SK-N-SH treated with all-trans-retinoic acid at 6 μM for 48 hours (cell line): ENCODE measurements around the gene ADAMTSL1.

Source experiments
- ATAC-seq: fragments of 200-7000 bp; cut with Tn5 transposase; 3 replicates; pipeline ENCODE4 v1.9.1; 2020; ENCODE audit warnings: mild to moderate bottlenecking, moderate library complexity
- CREB5 ChIP-seq: fragments of 250-450 bp; sonication (Bioruptor Pico); IDR thresholded peaks from 2 replicates; pipeline ENCODE4 v1.5.1; 2020; ENCODE audit warnings: low read depth, mild to moderate bottlenecking, moderate library complexity
- CSDC2 ChIP-seq: fragments of 250-450 bp; sonication (Bioruptor Pico); IDR thresholded peaks from 2 replicates; pipeline ENCODE4 v1.5.0; 2020; ENCODE audit warnings: mild to moderate bottlenecking, moderate library complexity
- CSRNP3 ChIP-seq: fragments of 250-450 bp; sonication (Bioruptor Pico); IDR thresholded peaks from 2 replicates; pipeline ENCODE4 v1.5.1; 2021; ENCODE audit warnings: mild to moderate bottlenecking, moderate library complexity
- ESRRG ChIP-seq: fragments of 250-450 bp; sonication (Bioruptor Pico); IDR thresholded peaks from 2 replicates; pipeline ENCODE4 v1.6.1; 2021; ENCODE audit warnings: mild to moderate bottlenecking
- GLIS3 ChIP-seq: fragments of 250-450 bp; sonication (Bioruptor Pico); IDR thresholded peaks from 2 replicates; pipeline ENCODE4 v1.5.0; 2020; ENCODE audit warnings: mild to moderate bottlenecking, moderate library complexity
- ISL1 ChIP-seq: fragments of 250-450 bp; sonication (Bioruptor Pico); IDR thresholded peaks from 2 replicates; pipeline ENCODE4 v2.1.2; 2022; ENCODE audit warnings: mild to moderate bottlenecking, moderate library complexity
- OSR1 ChIP-seq: fragments of 250-450 bp; sonication (Bioruptor Pico); IDR thresholded peaks from 2 replicates; pipeline ENCODE4 v1.8.0; 2022; ENCODE audit warnings: moderate library complexity, mild to moderate bottlenecking, inconsistent platforms
- PATZ1 ChIP-seq: fragments of 250-450 bp; sonication (Bioruptor Pico); IDR thresholded peaks from 2 replicates; pipeline ENCODE4 v1.8.0; 2020; ENCODE audit warnings: mild to moderate bottlenecking, moderate library complexity, borderline replicate concordance
- POU6F1 ChIP-seq: fragments of 250-450 bp; sonication (Bioruptor Pico); IDR thresholded peaks from 2 replicates; pipeline ENCODE4 v1.8.0; 2021; ENCODE audit warnings: low read depth, mild to moderate bottlenecking, moderate library complexity, borderline replicate concordance
- RARB ChIP-seq: fragments of 250-450 bp; sonication (Bioruptor Pico); IDR thresholded peaks from 2 replicates; pipeline ENCODE4 v1.8.0; 2021; ENCODE audit warnings: mild to moderate bottlenecking, moderate library complexity
- SNAI2 ChIP-seq: fragments of 250-450 bp; sonication (Bioruptor Pico); IDR thresholded peaks from 2 replicates; pipeline ENCODE4 v1.5.0; 2020; ENCODE audit warnings: mild to moderate bottlenecking, moderate library complexity
- TCF4 ChIP-seq: fragments of 250-450 bp; sonication (Bioruptor Pico); IDR thresholded peaks from 2 replicates; pipeline ENCODE4 v1.8.0; 2021; ENCODE audit warnings: mild to moderate bottlenecking, moderate library complexity, borderline replicate concordance
- TOX ChIP-seq: fragments of 250-450 bp; sonication (Bioruptor Pico); IDR thresholded peaks from 2 replicates; pipeline ENCODE4 v1.8.0; 2021; ENCODE audit warnings: mild to moderate bottlenecking, moderate library complexity, borderline replicate concordance
- ZFP3 ChIP-seq: fragments of 250-450 bp; sonication (Bioruptor Pico); IDR thresholded peaks from 2 replicates; pipeline ENCODE4 v1.5.0; 2020; ENCODE audit warnings: mild to moderate bottlenecking, moderate library complexity
- ZFP30 ChIP-seq: fragments of 450-650 bp; formaldehyde crosslinking; IDR thresholded peaks from 2 replicates; pipeline ENCODE4 v1.5.0; 2022; ENCODE audit warnings: mild to moderate bottlenecking, moderate library complexity
- ZNF565 ChIP-seq: fragments of 450-650 bp; formaldehyde crosslinking; conservative IDR thresholded peaks from 2 replicates; pipeline ENCODE4 v1.5.0; 2020; ENCODE audit warnings: low read depth, mild to moderate bottlenecking, moderate library complexity
- ZNF70 ChIP-seq: fragments of 450-650 bp; formaldehyde crosslinking; IDR thresholded peaks from 2 replicates; pipeline ENCODE4 v1.5.0; 2020; ENCODE audit warnings: mild to moderate bottlenecking, moderate library complexity

Gene ADAMTSL1

GRCh38 chr9:18683851-18684250 is 209.9 kb downstream of the ADAMTSL1 start:
- TF ChIP-seq PATZ1 (no peak), ZNF70 (CRISPR knock-in tag) (no peak), ESRRG (CRISPR knock-in tag) (no peak), CSRNP3 (CRISPR knock-in tag) (no peak), GLIS3 (CRISPR knock-in tag) (no peak), CSDC2 (no peak), CREB5 (CRISPR knock-in tag) (no peak), OSR1 (CRISPR knock-in tag) (no peak), POU6F1 (CRISPR knock-in tag) (no peak), TOX (no peak), TCF4 (CRISPR knock-in tag) (no peak), ZNF565 (CRISPR knock-in tag) (no peak), SNAI2 (no peak), ZFP30 (CRISPR knock-in tag) (no peak), ISL1 (CRISPR knock-in tag) (no peak)
- TF ChIP-seq, all 23 proteins: peak for 0
- ATAC-seq: no peak

GRCh38 chr9:18684593-18685317 is 210.8 kb downstream of the ADAMTSL1 start:
- ATAC-seq: no peak
- no peak for TF ChIP-seq CSDC2
- TF ChIP-seq RARB (CRISPR knock-in tag): no peak
- TF ChIP-seq ZFP30 (CRISPR knock-in tag): no peak
- TF ChIP-seq TOX: no peak
- no peak for TF ChIP-seq POU6F1 (CRISPR knock-in tag)
- no peak for TF ChIP-seq ZFP3 (CRISPR knock-in tag)
- TF ChIP-seq OSR1 (CRISPR knock-in tag): no peak

- TF ChIP-seq ISL1 (CRISPR knock-in tag) (no peak), ZNF565 (CRISPR knock-in tag) (no peak), RARB (CRISPR knock-in tag) (no peak), ESRRG (CRISPR knock-in tag) (no peak), ZFP3 (CRISPR knock-in tag) (no peak), TOX (no peak), OSR1 (CRISPR knock-in tag) (no peak), ZNF70 (CRISPR knock-in tag) (no peak), CSRNP3 (CRISPR knock-in tag) (no peak), SNAI2 (no peak), CREB5 (CRISPR knock-in tag) (no peak), CSDC2 (no peak)
- TF ChIP-seq, all 23 proteins: peak for 0
- ATAC-seq: no peak
Observed at GRCh38 chr9:18688581-18689565, 214.9 kb downstream of the ADAMTSL1 start.
